AG09309 (cell line): ENCODE measurements around the gene MMP28.

ENCODE experiments used
- DNase-seq: peaks from one replicate; pipeline ENCODE4 v3.0.0-alpha.2; 2010; ENCODE audit warnings: low read depth
- H3K4me3 ChIP-seq: 2 replicates; pipeline ENCODE4 v1.5.1; 2011; ENCODE audit warnings: mild to moderate bottlenecking, low read depth, low read length, moderate library complexity; ENCODE audit not compliant: control insufficient read depth
- TF ChIP-seq, protein P1 (sequence below): IDR thresholded peaks from 2 replicates; pipeline ENCODE4 v1.5.1; 2011; ENCODE audit warnings: mild to moderate bottlenecking, low read depth, low read length, inconsistent platforms; ENCODE audit not compliant: insufficient read depth, control insufficient read depth; ENCODE audit errors: missing control alignments

The MMP28 gene

DNA sequence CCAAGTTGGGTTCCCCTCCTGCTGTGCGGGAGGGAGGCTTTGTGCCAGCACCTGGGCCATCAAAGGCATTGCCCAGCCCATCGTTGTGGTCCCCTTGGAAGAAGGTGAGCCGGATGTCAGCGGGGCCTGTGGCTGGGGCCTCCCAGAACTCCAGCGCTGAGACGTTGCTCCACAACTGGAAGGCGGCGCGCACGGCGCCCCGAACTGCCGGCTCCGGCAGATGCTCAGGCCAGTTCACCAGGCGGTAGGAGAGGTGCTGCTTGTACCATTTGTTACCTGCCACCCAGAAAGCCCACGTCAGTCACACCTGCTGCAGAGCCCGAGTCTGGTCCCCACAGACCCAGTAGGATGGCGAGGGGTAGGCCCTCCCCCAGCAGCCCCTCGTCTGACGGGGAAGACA, 22.3 kb downstream of the MMP28 start:
- TF ChIP-seq, protein P1, sequence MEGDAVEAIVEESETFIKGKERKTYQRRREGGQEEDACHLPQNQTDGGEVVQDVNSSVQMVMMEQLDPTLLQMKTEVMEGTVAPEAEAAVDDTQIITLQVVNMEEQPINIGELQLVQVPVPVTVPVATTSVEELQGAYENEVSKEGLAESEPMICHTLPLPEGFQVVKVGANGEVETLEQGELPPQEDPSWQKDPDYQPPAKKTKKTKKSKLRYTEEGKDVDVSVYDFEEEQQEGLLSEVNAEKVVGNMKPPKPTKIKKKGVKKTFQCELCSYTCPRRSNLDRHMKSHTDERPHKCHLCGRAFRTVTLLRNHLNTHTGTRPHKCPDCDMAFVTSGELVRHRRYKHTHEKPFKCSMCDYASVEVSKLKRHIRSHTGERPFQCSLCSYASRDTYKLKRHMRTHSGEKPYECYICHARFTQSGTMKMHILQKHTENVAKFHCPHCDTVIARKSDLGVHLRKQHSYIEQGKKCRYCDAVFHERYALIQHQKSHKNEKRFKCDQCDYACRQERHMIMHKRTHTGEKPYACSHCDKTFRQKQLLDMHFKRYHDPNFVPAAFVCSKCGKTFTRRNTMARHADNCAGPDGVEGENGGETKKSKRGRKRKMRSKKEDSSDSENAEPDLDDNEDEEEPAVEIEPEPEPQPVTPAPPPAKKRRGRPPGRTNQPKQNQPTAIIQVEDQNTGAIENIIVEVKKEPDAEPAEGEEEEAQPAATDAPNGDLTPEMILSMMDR: no peak
- no peak overlapping the region for H3K4me3 ChIP-seq

GRCh38 chr17:35769895-35770486, 25.4 kb downstream of the MMP28 start:
- no peak for DNase-seq
- no peak overlapping the region for H3K4me3 ChIP-seq
- TF ChIP-seq, protein P1: peak; percentile 18

More for the DNA sequence above, 22.3 kb downstream of the MMP28 start:
- DNase-seq: no peak

DNA sequence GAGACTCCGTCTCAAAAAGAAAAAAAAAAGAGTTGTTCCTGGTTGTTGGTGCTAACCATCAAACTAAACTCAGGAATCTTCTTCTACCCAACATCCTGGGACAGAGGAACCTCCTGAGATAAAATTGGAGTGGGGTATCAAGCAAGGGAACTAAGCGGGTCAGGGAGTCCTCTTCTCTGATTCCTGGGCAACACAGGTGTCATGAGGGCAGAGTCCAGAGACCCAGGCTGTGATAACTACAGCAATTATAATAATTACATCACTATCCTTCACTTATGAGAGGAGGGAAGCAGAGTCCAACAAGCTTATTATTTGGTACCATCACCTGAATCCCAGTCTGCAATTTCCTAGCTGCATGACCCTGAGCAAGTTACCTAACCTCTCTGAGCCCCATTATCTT, 26.6 kb downstream of the MMP28 start:
- TF ChIP-seq, protein P1: no peak
- no peak for DNase-seq
- H3K4me3 ChIP-seq: no peak overlapping the region

DNA sequence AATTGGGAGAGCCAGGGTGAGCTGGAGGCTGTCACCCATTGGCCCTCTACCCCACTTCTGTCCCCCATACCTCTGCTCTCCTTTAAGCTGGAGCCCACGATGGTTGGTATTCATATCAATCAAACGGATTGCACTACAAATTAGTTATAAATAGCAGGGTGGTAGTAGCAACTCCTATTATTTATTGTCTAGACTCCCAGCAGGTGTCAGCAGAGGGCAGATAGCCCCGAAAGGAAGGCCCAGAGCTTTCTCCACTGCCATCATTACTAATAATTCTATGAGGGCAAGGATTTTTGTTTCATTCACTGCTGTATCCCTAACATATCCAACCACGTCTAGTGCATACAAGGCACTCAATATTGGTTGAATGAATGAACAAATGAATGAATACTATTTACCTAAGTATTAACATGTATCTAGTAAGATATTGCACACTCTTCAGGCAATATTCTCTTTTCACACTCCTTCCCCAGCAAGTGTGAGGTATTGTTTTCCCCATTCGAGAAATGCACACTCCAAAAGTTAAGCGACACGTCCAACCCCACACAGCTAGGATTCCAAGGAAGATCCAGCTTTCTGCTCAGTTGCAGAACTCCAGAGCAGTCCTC, 28.4 kb downstream of the MMP28 start:
- DNase-seq: no peak
- TF ChIP-seq, protein P1: peak; percentile 70
- H3K4me3 ChIP-seq: no peak overlapping the region

- no peak for DNase-seq
- H3K4me3 ChIP-seq: no peak overlapping the region
- TF ChIP-seq, protein P1: no peak
Measured at GRCh38 chr17:35766489-35766877, 29.0 kb downstream of the MMP28 start.

GRCh38 chr17:35765756-35766488, 29.5 kb downstream of the MMP28 start:
- TF ChIP-seq, protein P1: no peak
- no peak for DNase-seq

More at GRCh38 chr17:35765756-35766488, 29.5 kb downstream of the MMP28 start:
- H3K4me3 ChIP-seq: no peak overlapping the region
